ENCODE results near the gene HSF5. TPM values are rescaled to one million over a fixed set of nuclear protein-coding genes. Genes with fewer than 3 reads are reported as not detected.
A peak's percentile ranks its signal among the peaks of the same experiment; 100 is the strongest.
"Not testable (repeated sequence)": the region's sequence is repeated elsewhere in the genome, so short reads cannot be mapped to it uniquely, and the experiment has no call there.

The HSF5 gene
- total RNA-seq, 2 donors from 2014 or later: 1.2 to 2.6 TPM

- H3K4me3 Mint-ChIP-seq: no peak overlapping the region
- H3K4me1 Mint-ChIP-seq: peaks cover 17% of the 10 kb centered on the region
- no peaks in the 10 kb centered on the region for H3K27me3 Mint-ChIP-seq
- no peaks in the 10 kb centered on the region for H3K9me3 Mint-ChIP-seq
- no peak for ATAC-seq (replicated peaks)
- H3K27ac Mint-ChIP-seq: no peak overlapping the region
- peaks cover 100% of the 10 kb centered on the region for H3K36me3 Mint-ChIP-seq (ENCODE audit: low read depth)
These were observed 19.0 kb upstream of the HSF5 start for GRCh38 chr17:58507123-58507634.

- Mint-ChIP-seq H3K4me3 (no peak overlapping the region), H3K27ac (no peak overlapping the region), H3K9me3 (no peaks in the 10 kb centered on the region), H3K4me1 (peaks cover 14% of the 10 kb centered on the region), H3K27me3 (no peaks in the 10 kb centered on the region), H3K36me3 (ENCODE audit: low read depth) (peaks cover 100% of the 10 kb centered on the region)
- no peak for ATAC-seq (replicated peaks)
These were observed 18.3 kb upstream of the HSF5 start for GRCh38 chr17:58506354-58507080.

GRCh38 chr17:58504826-58505351 lies 16.7 kb upstream of the HSF5 start:
- ATAC-seq (replicated peaks): no peak
- Mint-ChIP-seq H3K9me3 (no peaks in the 10 kb centered on the region), H3K27ac (no peak overlapping the region), H3K4me3 (no peak overlapping the region), H3K27me3 (no peaks in the 10 kb centered on the region), H3K36me3 (ENCODE audit: low read depth) (peaks cover 100% of the 10 kb centered on the region), H3K4me1 (peaks cover 6% of the 10 kb centered on the region)

- H3K27me3 Mint-ChIP-seq: no peaks in the 10 kb centered on the region
- H3K4me1 Mint-ChIP-seq: peaks cover under 1% of the 10 kb centered on the region
- peaks cover 99% of the 10 kb centered on the region for H3K36me3 Mint-ChIP-seq (ENCODE audit: low read depth)
- no peaks in the 10 kb centered on the region for H3K9me3 Mint-ChIP-seq
- no peak overlapping the region for H3K4me3 Mint-ChIP-seq
- no peak overlapping the region for H3K27ac Mint-ChIP-seq
- no peak for ATAC-seq (replicated peaks)
These were observed 15.7 kb upstream of the HSF5 start for GRCh38 chr17:58503866-58504265.

GRCh38 chr17:58503134-58503533 lies 14.9 kb upstream of the HSF5 start:
- not testable (repeated sequence) for ATAC-seq (replicated peaks); H3K4me3 Mint-ChIP-seq; H3K9me3 Mint-ChIP-seq; H3K4me1 Mint-ChIP-seq; H3K27me3 Mint-ChIP-seq; H3K27ac Mint-ChIP-seq
- peaks cover 99% of the 10 kb centered on the region for H3K36me3 Mint-ChIP-seq (ENCODE audit: low read depth)

GRCh38 chr17:58501451-58501850 lies 13.2 kb upstream of the HSF5 start:
- Mint-ChIP-seq H3K4me1 (no peaks in the 10 kb centered on the region), H3K36me3 (ENCODE audit: low read depth) (peaks cover 99% of the 10 kb centered on the region), H3K9me3 (no peaks in the 10 kb centered on the region), H3K27me3 (no peaks in the 10 kb centered on the region), H3K4me3 (no peak overlapping the region), H3K27ac (no peak overlapping the region)
- ATAC-seq (replicated peaks): no peak

GRCh38 chr17:58498177-58498828 lies 10.1 kb upstream of the HSF5 start:
- peaks cover 2% of the 10 kb centered on the region for H3K4me1 Mint-ChIP-seq
- peak overlapping the region; percentile 21 for H3K27ac Mint-ChIP-seq
- no peaks in the 10 kb centered on the region for H3K27me3 Mint-ChIP-seq
- H3K36me3 Mint-ChIP-seq (ENCODE audit: low read depth): peaks cover 98% of the 10 kb centered on the region
- H3K9me3 Mint-ChIP-seq: no peaks in the 10 kb centered on the region
- no peak overlapping the region for H3K4me3 Mint-ChIP-seq
- ATAC-seq (replicated peaks): no peak

GRCh38 chr17:58493506-58493905 lies 5.3 kb upstream of the HSF5 start:
- H3K4me1 Mint-ChIP-seq: peaks cover 12% of the 10 kb centered on the region
- H3K27ac Mint-ChIP-seq: peak overlapping the region; percentile 78
- ATAC-seq (replicated peaks): no peak
- H3K27me3 Mint-ChIP-seq: no peaks in the 10 kb centered on the region
- peaks cover 99% of the 10 kb centered on the region for H3K36me3 Mint-ChIP-seq (ENCODE audit: low read depth)
- H3K9me3 Mint-ChIP-seq: no peaks in the 10 kb centered on the region
- no peak overlapping the region for H3K4me3 Mint-ChIP-seq

GRCh38 chr17:58492238-58493121 lies 4.3 kb upstream of the HSF5 start:
- Mint-ChIP-seq H3K27ac (peak overlapping the region; percentile 78), H3K9me3 (no peaks in the 10 kb centered on the region), H3K27me3 (no peaks in the 10 kb centered on the region), H3K4me1 (peaks cover 12% of the 10 kb centered on the region), H3K4me3 (peak overlapping the region; percentile 5), H3K36me3 (ENCODE audit: low read depth) (peaks cover 90% of the 10 kb centered on the region)
- peak; percentile 98 for ATAC-seq (replicated peaks)

- no peak for ATAC-seq (replicated peaks)
- H3K36me3 Mint-ChIP-seq (ENCODE audit: low read depth): peaks cover 81% of the 10 kb centered on the region
- no peaks in the 10 kb centered on the region for H3K27me3 Mint-ChIP-seq
- no peaks in the 10 kb centered on the region for H3K9me3 Mint-ChIP-seq
- H3K27ac Mint-ChIP-seq: peak overlapping the region; percentile 76
- no peak overlapping the region for H3K4me3 Mint-ChIP-seq
- peaks cover 12% of the 10 kb centered on the region for H3K4me1 Mint-ChIP-seq
These were observed 3.4 kb upstream of the HSF5 start for GRCh38 chr17:58491510-58492045.

GRCh38 chr17:58488428-58488890 lies 251 bp upstream of the HSF5 start:
- H3K4me3 Mint-ChIP-seq: peak overlapping the region; percentile 50
- no peak for ATAC-seq (replicated peaks)
- H3K27me3 Mint-ChIP-seq: no peaks in the 10 kb centered on the region

GRCh38 chr17:58484600-58484999 lies 3.6 kb downstream of the HSF5 start:
- Mint-ChIP-seq H3K27me3 (no peaks in the 10 kb centered on the region), H3K36me3 (ENCODE audit: low read depth) (peaks cover 12% of the 10 kb centered on the region), H3K4me3 (no peak overlapping the region), H3K27ac (peak overlapping the region; percentile 38), H3K9me3 (no peaks in the 10 kb centered on the region), H3K4me1 (peaks cover 10% of the 10 kb centered on the region)
- no peak for ATAC-seq (replicated peaks)

More at GRCh38 chr17:58488428-58488890, 251 bp upstream of the HSF5 start:
- Mint-ChIP-seq H3K9me3 (no peaks in the 10 kb centered on the region), H3K27ac (no peak overlapping the region), H3K36me3 (ENCODE audit: low read depth) (peaks cover 51% of the 10 kb centered on the region), H3K4me1 (peaks cover 21% of the 10 kb centered on the region)

GRCh38 chr17:58481798-58482197 lies 6.4 kb downstream of the HSF5 start:
- ATAC-seq (replicated peaks); H3K4me1 Mint-ChIP-seq; H3K27ac Mint-ChIP-seq; H3K4me3 Mint-ChIP-seq; H3K27me3 Mint-ChIP-seq; H3K36me3 Mint-ChIP-seq (ENCODE audit: low read depth); H3K9me3 Mint-ChIP-seq: not testable (repeated sequence)

GRCh38 chr17:58480090-58480489 lies 8.1 kb downstream of the HSF5 start:
- no peak overlapping the region for H3K4me3 Mint-ChIP-seq
- no peaks in the 10 kb centered on the region for H3K27me3 Mint-ChIP-seq
- ATAC-seq (replicated peaks): no peak
- H3K4me1 Mint-ChIP-seq: peaks cover 10% of the 10 kb centered on the region
- no peaks in the 10 kb centered on the region for H3K9me3 Mint-ChIP-seq
- peak overlapping the region; percentile 22 for H3K27ac Mint-ChIP-seq
- H3K36me3 Mint-ChIP-seq (ENCODE audit: low read depth): peaks cover 6% of the 10 kb centered on the region
